CD4-positive, CD25-positive, alpha-beta regulatory T cell (primary cell): ENCODE measurements around the gene POU1F1. TPM values are rescaled to one million over a fixed set of nuclear protein-coding genes. Genes with fewer than 3 reads are reported as not detected.
"Not testable (repeated sequence)": the region's sequence is repeated elsewhere in the genome, so short reads cannot be mapped to it uniquely, and the experiment has no call there.

Experiments used
- ATAC-seq, 2 donors: fragments of 150-1000 bp; cut with Tn5 transposase; one replicate each; pipeline ENCODE4 v1.10.0; 2021; ENCODE audit warnings: low read depth in 2 of 2, moderate number of reproducible peaks in 2 of 2, moderate library complexity in 1 of 2
- DNase-seq, 3 donors: peaks; one replicate each; pipeline versions ENCODE4 v3.0.0 to v3.0.0-alpha.2; 2012 to 2022; ENCODE audit warnings: mixed read lengths in 1 of 3
- H3K27ac ChIP-seq: one replicate; pipeline ENCODE4 v1.7.0; 2013; ENCODE audit warnings: mild to moderate bottlenecking, low read length; ENCODE audit not compliant: insufficient read depth, poor library complexity, severe bottlenecking
- H3K27me3 ChIP-seq: one replicate; pipeline ENCODE4 v1.7.0; 2013; ENCODE audit warnings: low read length; ENCODE audit not compliant: control insufficient read depth, insufficient read depth
- H3K36me3 ChIP-seq: one replicate; pipeline ENCODE4 v1.7.0; 2013; ENCODE audit warnings: mild to moderate bottlenecking, low read length, moderate library complexity; ENCODE audit not compliant: control insufficient read depth, insufficient read depth
- H3K4me1 ChIP-seq: 2 replicates; pipeline ENCODE4 v1.7.0; 2013; ENCODE audit warnings: mild to moderate bottlenecking, low read length; ENCODE audit not compliant: insufficient read depth, control insufficient read depth, poor library complexity, severe bottlenecking
- H3K4me3 ChIP-seq: one replicate; pipeline ENCODE4 v1.7.0; 2013; ENCODE audit warnings: low read depth, mild to moderate bottlenecking, low read length, moderate library complexity
- H3K9me3 ChIP-seq, 2 experiments: 1 replicate in 1 of 2; 2 replicates in 1 of 2; pipeline ENCODE4 v1.7.0; 2013; ENCODE audit warnings: low read length in 2 of 2, mild to moderate bottlenecking in 1 of 2, moderate library complexity in 1 of 2; ENCODE audit not compliant: control insufficient read depth in 2 of 2
- H3K27ac Mint-ChIP-seq, 3 donors: one replicate each; pipeline ENCODE4 v1.8.0; 2020 to 2022; ENCODE audit warnings: mild to moderate bottlenecking in 3 of 3, mixed read lengths in 3 of 3, moderate library complexity in 2 of 3
- H3K27me3 Mint-ChIP-seq: one replicate; pipeline ENCODE4 v1.8.0; 2022; ENCODE audit warnings: mild to moderate bottlenecking, mixed read lengths
- H3K36me3 Mint-ChIP-seq: one replicate; pipeline ENCODE4 v1.8.0; 2020; ENCODE audit warnings: mixed read lengths
- H3K4me1 Mint-ChIP-seq, 4 donors: one replicate each; pipeline ENCODE4 v1.8.0; 2020 to 2022; ENCODE audit warnings: mixed read lengths in 4 of 4, mild to moderate bottlenecking in 1 of 4
- H3K4me3 Mint-ChIP-seq, 4 donors: one replicate each; pipeline ENCODE4 v1.8.0; 2020 to 2022; ENCODE audit warnings: mild to moderate bottlenecking in 4 of 4, mixed read lengths in 4 of 4, moderate library complexity in 3 of 4
- H3K9me3 Mint-ChIP-seq, 7 donors: one replicate each; pipeline ENCODE4 v1.8.0; 2020 to 2022; ENCODE audit warnings: mixed read lengths in 7 of 7, mild to moderate bottlenecking in 3 of 7, moderate library complexity in 2 of 7
- polyA plus RNA-seq, 4 donors: library from polyadenylated mRNA; unstranded; fragments of 300-500 nt; fragmentation: Illumina TruSeq; gene quantifications; one replicate each; pipeline ENCODE4 v1.2.3, GENCODE V29; 2021
- total RNA-seq: library from RNA; stranded (reverse); gene quantifications from one replicate; pipeline ENCODE4 v1.2.3, GENCODE V29; 2022

Gene POU1F1
- total and polyA plus RNA-seq, 5 donors from 2014 or later, result not detected

DNA sequence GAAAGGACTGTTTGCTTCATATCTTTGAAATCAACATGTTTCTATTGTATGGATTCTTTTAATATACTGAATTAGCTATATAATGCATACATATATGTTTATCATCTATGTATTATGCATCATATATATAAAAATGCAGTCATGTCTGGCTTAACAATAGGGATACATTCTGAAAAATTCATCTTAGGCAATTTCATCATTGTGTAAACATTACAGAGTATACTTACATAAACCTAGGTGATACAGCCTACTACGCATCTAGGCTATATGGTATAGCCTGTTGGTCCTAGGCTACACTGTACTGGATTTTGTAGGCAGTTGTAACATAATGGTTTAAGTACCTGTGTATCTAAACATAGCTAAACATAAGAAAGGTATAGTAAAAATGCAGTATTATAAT lies 27.6 kb downstream of the POU1F1 start:
- no peaks in the 10 kb centered on the region for H3K27me3 Mint-ChIP-seq
- H3K4me1 Mint-ChIP-seq, result peaks cover 6 to 14% (median 8%) of the 10 kb centered on the region in 4 donors
- Histone ChIP-seq H3K4me1 (no peaks in the 10 kb centered on the region), H3K4me3 (no peak overlapping the region), H3K27ac (no peak overlapping the region), H3K36me3 (peaks cover 40% of the 10 kb centered on the region), H3K9me3 (no peaks in the 10 kb centered on the region), H3K27me3 (no peaks in the 10 kb centered on the region)
- no peak overlapping the region for H3K4me3 Mint-ChIP-seq
- no peak overlapping the region for H3K27ac Mint-ChIP-seq
- DNase-seq, result no peak
- ATAC-seq, result no peak
- peaks cover 23% of the 10 kb centered on the region for H3K36me3 Mint-ChIP-seq
- no peaks in the 10 kb centered on the region for H3K9me3 Mint-ChIP-seq

DNA sequence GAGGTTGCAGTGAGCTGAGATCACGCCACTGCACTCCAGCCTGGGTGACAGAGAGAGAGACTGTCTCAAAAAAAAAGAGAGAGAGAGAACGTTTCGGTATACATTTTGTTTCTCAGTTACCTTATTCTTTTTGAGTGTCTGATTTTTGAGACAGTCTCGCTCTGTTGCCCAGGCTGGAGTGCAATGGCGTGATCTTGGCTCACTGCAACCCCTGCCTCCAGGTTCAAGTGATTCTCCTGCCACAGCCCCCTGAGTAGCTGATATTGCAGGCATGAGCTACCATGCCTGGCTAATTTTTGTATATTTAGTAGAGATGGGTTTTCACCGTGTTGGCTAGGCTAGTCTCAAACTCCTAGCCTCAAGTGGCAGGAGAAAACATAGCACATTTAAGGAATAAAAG lies 28.2 kb downstream of the POU1F1 start:
- peaks cover 19% of the 10 kb centered on the region for H3K36me3 Mint-ChIP-seq
- not testable (repeated sequence) for DNase-seq, H3K27ac ChIP-seq, ATAC-seq, H3K9me3 ChIP-seq, H3K9me3 Mint-ChIP-seq, H3K4me3 Mint-ChIP-seq, H3K27ac Mint-ChIP-seq, H3K27me3 ChIP-seq, H3K4me1 ChIP-seq, H3K27me3 Mint-ChIP-seq, H3K4me3 ChIP-seq
- peaks cover 34% of the 10 kb centered on the region for H3K36me3 ChIP-seq
- H3K4me1 Mint-ChIP-seq, result peaks cover 9 to 20% (median 11%) of the 10 kb centered on the region in 4 donors

DNA sequence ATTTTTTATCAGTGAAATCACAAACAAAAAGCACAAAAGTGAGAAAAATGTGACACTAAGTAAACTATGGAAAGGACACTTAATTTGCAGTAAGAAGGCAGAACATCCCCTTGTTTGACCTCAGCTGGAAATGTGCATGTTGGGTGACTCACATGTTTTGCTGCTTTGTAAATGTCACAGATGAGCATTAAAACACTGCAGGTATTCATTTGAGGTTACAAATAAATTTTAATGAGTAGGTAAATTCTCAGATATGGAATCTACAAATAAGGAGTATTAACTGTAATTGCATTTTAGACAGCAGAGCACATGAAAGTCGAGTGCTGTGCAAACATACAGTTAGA lies 29.0 kb downstream of the POU1F1 start:
- no peaks in the 10 kb centered on the region for H3K27me3 ChIP-seq
- H3K36me3 ChIP-seq, result peaks cover 32% of the 10 kb centered on the region
- H3K4me1 Mint-ChIP-seq, result peaks cover 13 to 27% (median 17%) of the 10 kb centered on the region in 4 donors
- no peak overlapping the region for H3K4me3 ChIP-seq
- H3K27me3 Mint-ChIP-seq, result no peaks in the 10 kb centered on the region
- no peak overlapping the region for H3K27ac ChIP-seq
- no peak overlapping the region for H3K4me3 Mint-ChIP-seq
- H3K9me3 ChIP-seq, result no peaks in the 10 kb centered on the region
- ATAC-seq (no peak), DNase-seq (peak in 1 of 3 donors; percentile 8)
- no peaks in the 10 kb centered on the region for H3K4me1 ChIP-seq
- H3K9me3 Mint-ChIP-seq, result peaks cover 0 to 1% (median 0%) of the 10 kb centered on the region in 7 donors
- peaks cover 23% of the 10 kb centered on the region for H3K36me3 Mint-ChIP-seq
- H3K27ac Mint-ChIP-seq, result peak overlapping the region in 1 of 3 donors; percentile 26

DNA sequence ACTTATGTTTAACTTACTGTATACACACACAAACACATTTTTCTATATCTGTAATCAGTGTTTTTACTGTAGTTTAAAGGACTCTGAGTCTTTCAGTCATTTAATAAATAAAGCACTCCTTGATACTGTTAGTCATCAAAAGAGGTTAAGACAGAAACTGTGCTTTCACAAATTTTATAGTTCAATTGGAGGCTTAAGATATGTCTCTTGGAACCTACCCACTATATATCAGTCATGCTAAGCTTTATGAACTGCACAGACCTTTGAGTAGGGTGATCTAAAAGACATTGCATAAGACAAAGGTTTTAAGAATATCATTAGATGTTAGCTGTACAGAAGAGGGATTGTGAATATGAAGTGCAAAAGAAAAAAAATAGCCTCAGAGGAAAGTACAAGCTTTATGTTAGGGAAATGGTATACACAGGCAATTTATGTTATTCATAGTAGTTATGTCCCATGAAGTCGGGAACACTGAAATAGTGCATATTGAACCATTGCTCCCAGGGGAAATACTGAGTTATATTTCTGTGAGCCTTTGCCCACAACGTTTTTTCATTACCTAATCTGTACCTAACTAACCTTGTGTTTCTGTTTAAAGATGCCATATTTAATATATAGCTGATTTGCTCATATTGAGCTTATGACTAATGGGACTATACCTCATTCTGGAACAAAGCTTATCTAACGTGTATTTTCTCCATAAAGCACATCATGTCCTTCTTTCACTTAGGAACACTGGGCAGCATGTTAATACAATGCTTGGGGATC lies 29.5 kb downstream of the POU1F1 start:
- peaks cover 0 to 1% (median 0%) of the 10 kb centered on the region in 7 donors for H3K9me3 Mint-ChIP-seq
- peaks cover 16 to 32% (median 20%) of the 10 kb centered on the region in 4 donors for H3K4me1 Mint-ChIP-seq
- ATAC-seq (no peak), DNase-seq (no peak)
- H3K36me3 Mint-ChIP-seq, result peaks cover 27% of the 10 kb centered on the region
- Histone ChIP-seq H3K36me3 (peaks cover 32% of the 10 kb centered on the region), H3K9me3 (no peaks in the 10 kb centered on the region), H3K4me3 (no peak overlapping the region), H3K4me1 (no peaks in the 10 kb centered on the region), H3K27ac (no peak overlapping the region), H3K27me3 (no peaks in the 10 kb centered on the region)
- peak overlapping the region in 2 of 3 donors; percentile 26 to 28 for H3K27ac Mint-ChIP-seq
- H3K27me3 Mint-ChIP-seq, result no peaks in the 10 kb centered on the region
- H3K4me3 Mint-ChIP-seq, result no peak overlapping the region

DNA sequence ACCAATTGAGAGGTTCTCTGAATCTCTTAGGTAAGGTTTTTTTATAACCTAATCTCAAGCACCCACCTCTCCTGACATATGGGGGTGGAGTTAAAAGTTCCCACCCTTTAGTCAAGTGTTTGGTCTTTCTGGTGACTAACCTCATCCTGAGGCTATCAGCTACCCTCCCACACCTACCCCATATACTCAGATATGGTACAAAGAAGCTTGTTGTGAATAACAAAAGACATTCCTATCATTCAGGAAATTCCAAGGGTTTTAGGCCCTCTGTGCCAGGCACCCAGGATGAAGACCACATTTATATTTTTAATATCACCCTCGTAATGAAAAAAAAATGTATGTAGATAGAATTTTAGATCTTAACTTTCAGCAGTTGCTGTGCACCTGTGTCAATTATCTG lies 40.3 kb downstream of the POU1F1 start:
- Mint-ChIP-seq H3K4me1 (peaks cover 28 to 67% (median 42%) of the 10 kb centered on the region in 4 donors), H3K36me3 (peaks cover 15% of the 10 kb centered on the region), H3K9me3 (peaks cover 0 to 1% (median 0%) of the 10 kb centered on the region in 7 donors), H3K4me3 (no peak overlapping the region), H3K27ac (peak overlapping the region in 1 of 3 donors; percentile 48), H3K27me3 (no peaks in the 10 kb centered on the region)
- Histone ChIP-seq H3K27me3 (no peaks in the 10 kb centered on the region), H3K36me3 (peaks cover 9% of the 10 kb centered on the region), H3K27ac (no peak overlapping the region), H3K4me3 (no peak overlapping the region), H3K4me1 (no peaks in the 10 kb centered on the region), H3K9me3 (no peaks in the 10 kb centered on the region)
- DNase-seq, result no peak
- no peak for ATAC-seq

DNA sequence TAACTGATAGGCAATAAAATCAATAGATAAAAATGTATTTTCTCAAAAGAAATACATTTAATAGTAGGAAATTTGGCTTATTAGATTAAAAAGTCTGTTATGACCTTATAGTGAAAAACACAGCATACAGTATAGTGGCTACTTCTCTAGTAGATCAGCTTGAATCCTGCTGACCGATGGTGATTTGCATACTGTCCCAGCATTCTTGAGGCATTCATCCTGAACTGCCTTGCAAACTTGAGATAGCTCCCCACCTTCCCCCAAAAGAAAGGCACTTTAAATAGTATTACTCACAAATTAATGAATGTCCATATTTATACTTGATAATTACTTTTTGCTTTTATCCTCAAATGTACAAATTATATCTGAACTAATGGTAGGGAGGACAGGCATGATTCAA lies 42.6 kb downstream of the POU1F1 start:
- H3K27me3 ChIP-seq, result no peaks in the 10 kb centered on the region
- no peak overlapping the region for H3K4me3 ChIP-seq
- Mint-ChIP-seq H3K4me3 (peak overlapping the region in 1 of 4 donors; percentile 14), H3K27ac (no peak overlapping the region), H3K27me3 (no peaks in the 10 kb centered on the region), H3K36me3 (peaks cover 17% of the 10 kb centered on the region), H3K4me1 (peaks cover 38 to 75% (median 60%) of the 10 kb centered on the region in 4 donors), H3K9me3 (peaks cover 0 to 1% (median 0%) of the 10 kb centered on the region in 7 donors)
- peaks cover 6% of the 10 kb centered on the region for H3K36me3 ChIP-seq
- no peak overlapping the region for H3K27ac ChIP-seq
- peaks cover 9% of the 10 kb centered on the region for H3K4me1 ChIP-seq
- ATAC-seq (no peak), DNase-seq (no peak)
- no peaks in the 10 kb centered on the region for H3K9me3 ChIP-seq

DNA sequence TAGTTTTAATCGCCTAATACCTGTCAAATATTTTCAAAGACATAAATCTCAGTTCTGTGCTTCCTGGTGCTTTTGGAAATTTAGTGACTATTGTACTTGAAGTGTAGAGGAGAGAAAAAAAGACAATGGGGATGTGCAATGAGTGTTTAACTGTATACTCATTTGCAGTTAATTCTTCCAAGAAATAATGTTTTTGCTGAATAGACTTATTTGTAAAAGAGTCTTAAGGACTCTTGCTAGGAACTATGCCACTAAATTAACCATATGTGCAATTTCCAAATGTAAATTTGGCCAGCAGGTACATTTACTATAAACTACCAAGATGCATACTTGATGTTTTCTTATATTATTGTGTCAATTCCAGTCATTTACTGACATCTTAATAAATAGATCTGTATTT lies 47.3 kb downstream of the POU1F1 start:
- ATAC-seq (no peak), DNase-seq (no peak)
- peaks cover 0 to 1% (median 0%) of the 10 kb centered on the region in 7 donors for H3K9me3 Mint-ChIP-seq
- peak overlapping the region; percentile 93 for H3K4me3 ChIP-seq
- H3K4me3 Mint-ChIP-seq, result peak overlapping the region; percentile 97 to 100 (median 98)
- no peaks in the 10 kb centered on the region for H3K9me3 ChIP-seq
- peaks cover 38 to 71% (median 59%) of the 10 kb centered on the region in 4 donors for H3K4me1 Mint-ChIP-seq
- peaks cover 31% of the 10 kb centered on the region for H3K4me1 ChIP-seq
- peaks cover 17% of the 10 kb centered on the region for H3K27me3 Mint-ChIP-seq
- H3K27me3 ChIP-seq, result peaks cover 6% of the 10 kb centered on the region
- no peaks in the 10 kb centered on the region for H3K36me3 ChIP-seq
- H3K36me3 Mint-ChIP-seq, result peaks cover 9% of the 10 kb centered on the region
- H3K27ac ChIP-seq, result no peak overlapping the region
- peak overlapping the region in 2 of 3 donors; percentile 32 to 98 for H3K27ac Mint-ChIP-seq

DNA sequence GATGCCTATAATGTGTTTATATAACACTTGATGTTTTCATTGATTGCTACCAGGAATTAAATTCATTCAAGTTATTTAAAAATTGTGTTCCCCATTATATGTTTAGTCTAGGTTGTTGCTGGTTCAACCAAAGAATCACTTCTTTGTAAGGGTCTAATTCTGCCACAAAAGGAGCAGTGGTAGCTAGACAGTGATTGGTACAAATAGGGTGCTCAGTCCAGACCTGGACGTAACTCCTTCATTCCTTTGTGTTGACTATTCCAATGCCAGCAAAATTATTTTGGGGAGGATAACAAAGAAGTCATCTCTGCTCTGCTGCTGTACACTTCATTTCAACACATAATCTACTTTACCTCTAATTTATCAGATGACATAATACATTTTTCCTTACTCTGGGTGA lies 48.1 kb downstream of the POU1F1 start:
- H3K27me3 ChIP-seq, result peaks cover 6% of the 10 kb centered on the region

More for the DNA sequence above, 48.1 kb downstream of the POU1F1 start:
- peaks cover 31 to 64% (median 53%) of the 10 kb centered on the region in 4 donors for H3K4me1 Mint-ChIP-seq
- H3K4me3 Mint-ChIP-seq, result peak overlapping the region; percentile 97 to 100 (median 98)
- ATAC-seq (no peak), DNase-seq (no peak)
- Histone ChIP-seq H3K27ac (no peak overlapping the region), H3K4me3 (peak overlapping the region; percentile 93), H3K4me1 (peaks cover 31% of the 10 kb centered on the region), H3K36me3 (no peaks in the 10 kb centered on the region), H3K9me3 (no peaks in the 10 kb centered on the region)
- H3K27me3 Mint-ChIP-seq, result peaks cover 19% of the 10 kb centered on the region
- peaks cover 0 to 1% (median 0%) of the 10 kb centered on the region in 7 donors for H3K9me3 Mint-ChIP-seq
- peaks cover 9% of the 10 kb centered on the region for H3K36me3 Mint-ChIP-seq
- peak overlapping the region; percentile 27 to 99 (median 98) for H3K27ac Mint-ChIP-seq
